SU-DHL-6 (cell line): ENCODE measurements around the gene S100A14.

ENCODE experiments used
- EZH2phosphoT487 ChIP-seq: fragments of 200-600 bp; sonication (generic), shearing (Covaris generic); conservative IDR thresholded peaks from 2 replicates; pipeline ENCODE4 v1.6.1; 2018; ENCODE audit warnings: mild to moderate bottlenecking, antibody characterized with exemption, low read length, moderate library complexity, mixed read lengths
- TF ChIP-seq, protein P1 (sequence below): fragments of 200-600 bp; sonication (generic); IDR thresholded peaks from one replicate; pipeline ENCODE4 v1.5.1; 2017; ENCODE audit warnings: antibody characterized with exemption, mild to moderate bottlenecking, low read length, moderate library complexity; ENCODE audit not compliant: insufficient read depth, poor library complexity, severe bottlenecking

DNA sequence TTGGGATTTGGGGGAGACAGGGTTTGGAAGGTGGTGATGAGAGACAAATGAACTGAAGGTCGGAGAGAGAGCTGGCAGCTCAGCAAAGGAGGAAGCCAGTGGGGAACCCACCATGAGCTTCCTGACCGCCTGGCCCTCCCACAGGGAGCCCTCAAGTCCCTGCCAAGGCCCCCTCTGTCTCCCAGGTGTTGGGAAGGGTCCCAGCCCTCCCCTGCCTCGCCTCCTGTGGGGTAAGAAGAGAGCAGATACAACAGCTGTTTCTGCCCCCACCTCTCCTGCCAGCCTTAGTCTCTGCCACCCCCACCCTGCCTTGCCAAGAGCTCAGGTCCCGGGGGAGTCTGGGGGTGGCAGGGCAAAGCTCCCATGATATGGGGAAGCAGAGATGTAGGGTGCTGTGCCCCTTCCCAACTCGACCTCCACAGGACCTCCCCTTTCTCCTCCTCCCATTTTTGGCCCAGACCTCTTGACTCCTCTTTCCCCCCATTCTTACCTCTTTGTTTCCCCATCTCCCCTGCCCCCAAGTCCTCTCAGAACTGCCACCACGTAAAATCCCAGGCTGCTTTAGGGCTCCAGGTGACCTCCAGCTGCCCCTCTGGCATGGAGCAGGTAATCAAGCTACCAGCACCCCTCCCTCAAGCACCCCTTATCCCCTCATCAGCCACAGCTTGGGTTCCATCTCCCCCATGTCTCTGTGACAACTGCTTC, 12.7 kb upstream of the S100A14 start:
- TF ChIP-seq, protein P1, sequence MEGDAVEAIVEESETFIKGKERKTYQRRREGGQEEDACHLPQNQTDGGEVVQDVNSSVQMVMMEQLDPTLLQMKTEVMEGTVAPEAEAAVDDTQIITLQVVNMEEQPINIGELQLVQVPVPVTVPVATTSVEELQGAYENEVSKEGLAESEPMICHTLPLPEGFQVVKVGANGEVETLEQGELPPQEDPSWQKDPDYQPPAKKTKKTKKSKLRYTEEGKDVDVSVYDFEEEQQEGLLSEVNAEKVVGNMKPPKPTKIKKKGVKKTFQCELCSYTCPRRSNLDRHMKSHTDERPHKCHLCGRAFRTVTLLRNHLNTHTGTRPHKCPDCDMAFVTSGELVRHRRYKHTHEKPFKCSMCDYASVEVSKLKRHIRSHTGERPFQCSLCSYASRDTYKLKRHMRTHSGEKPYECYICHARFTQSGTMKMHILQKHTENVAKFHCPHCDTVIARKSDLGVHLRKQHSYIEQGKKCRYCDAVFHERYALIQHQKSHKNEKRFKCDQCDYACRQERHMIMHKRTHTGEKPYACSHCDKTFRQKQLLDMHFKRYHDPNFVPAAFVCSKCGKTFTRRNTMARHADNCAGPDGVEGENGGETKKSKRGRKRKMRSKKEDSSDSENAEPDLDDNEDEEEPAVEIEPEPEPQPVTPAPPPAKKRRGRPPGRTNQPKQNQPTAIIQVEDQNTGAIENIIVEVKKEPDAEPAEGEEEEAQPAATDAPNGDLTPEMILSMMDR, result no peak
- TF ChIP-seq EZH2phosphoT487, result no peak
